GM23338 (cell line): ENCODE measurements around the gene SFSWAP. TPM values are rescaled to one million over a fixed set of nuclear protein-coding genes. Genes with fewer than 3 reads are reported as not detected.

Experiments used
- ATAC-seq: fragments of 200-7000 bp; cut with Tn5 transposase; 3 replicates; pipeline ENCODE4 v1.9.1; 2020
- DNase-seq: peaks from one replicate; pipeline ENCODE4 v3.0.0-alpha.2; 2015; ENCODE audit warnings: low spot score
- H2AFZ ChIP-seq: fragments of 200-600 bp; sonication (generic); 2 replicates; pipeline ENCODE4 v1.8.0; 2016; ENCODE audit warnings: antibody characterized with exemption, mild to moderate bottlenecking, moderate library complexity
- H3F3A ChIP-seq: fragments of 200-600 bp; sonication (generic); replicated peaks from 2 replicates; pipeline ENCODE4 v1.8.0; 2017; ENCODE audit warnings: antibody characterized with exemption, mixed run types, low read depth
- H3K27ac ChIP-seq: fragments of 200-600 bp; sonication (generic); 2 replicates; pipeline ENCODE4 v1.6.1; 2016; ENCODE audit warnings: low read depth
- H3K27me3 ChIP-seq: fragments of 200-600 bp; sonication (generic); 2 replicates; pipeline ENCODE4 v1.8.0; 2016; ENCODE audit warnings: mild to moderate bottlenecking, mixed run types, moderate library complexity; ENCODE audit not compliant: insufficient read depth
- H3K36me3 ChIP-seq: fragments of 200-600 bp; sonication (generic); 2 replicates; pipeline ENCODE4 v1.8.0; 2016; ENCODE audit warnings: mild to moderate bottlenecking; ENCODE audit not compliant: insufficient read depth
- H3K4me1 ChIP-seq: fragments of 200-600 bp; sonication (generic); 2 replicates; pipeline ENCODE4 v1.8.0; 2016; ENCODE audit warnings: mild to moderate bottlenecking, moderate library complexity; ENCODE audit not compliant: insufficient read depth
- H3K4me2 ChIP-seq: fragments of 200-600 bp; sonication (generic); 2 replicates; pipeline ENCODE4 v1.7.1; 2017; ENCODE audit warnings: mixed run types
- H3K4me3 ChIP-seq: fragments of 200-600 bp; sonication (generic); 2 replicates; pipeline ENCODE4 v1.6.1; 2016; ENCODE audit warnings: mixed run types
- H3K79me2 ChIP-seq: fragments of 200-600 bp; sonication (generic); replicated peaks from 2 replicates; pipeline ENCODE4 v1.8.0; 2017; ENCODE audit warnings: mild to moderate bottlenecking; ENCODE audit not compliant: insufficient read depth
- H3K9me2 ChIP-seq: fragments of 200-600 bp; sonication (generic); 2 replicates; pipeline ENCODE4 v1.8.0; 2017; ENCODE audit not compliant: insufficient read depth
- H4K20me1 ChIP-seq: fragments of 200-600 bp; sonication (generic); replicated peaks from 2 replicates; pipeline ENCODE4 v1.8.0; 2017; ENCODE audit warnings: mild to moderate bottlenecking; ENCODE audit not compliant: insufficient read depth
- H3K27ac Mint-ChIP-seq: 2 replicates; pipeline ENCODE4 v1.8.0; 2020; ENCODE audit warnings: inconsistent platforms, mild to moderate bottlenecking, moderate library complexity, mixed read lengths
- H3K27me3 Mint-ChIP-seq: 3 replicates; pipeline ENCODE4 v1.8.0; 2022; ENCODE audit warnings: low read depth, mild to moderate bottlenecking, moderate library complexity, mixed read lengths, inconsistent platforms; ENCODE audit not compliant: insufficient read depth, poor library complexity
- H3K36me3 Mint-ChIP-seq: 3 replicates; pipeline ENCODE4 v1.8.0; 2021; ENCODE audit warnings: low read depth, mild to moderate bottlenecking, inconsistent platforms, moderate library complexity, mixed read lengths
- H3K4me1 Mint-ChIP-seq: 3 replicates; pipeline ENCODE4 v1.8.0; 2020; ENCODE audit warnings: mild to moderate bottlenecking, inconsistent platforms, mixed read lengths
- H3K4me3 Mint-ChIP-seq: 3 replicates; pipeline ENCODE4 v1.8.0; 2021; ENCODE audit warnings: moderate library complexity, mild to moderate bottlenecking, inconsistent platforms, mixed read lengths
- H3K9me3 Mint-ChIP-seq: 3 replicates; pipeline ENCODE4 v1.8.0; 2020; ENCODE audit warnings: moderate library complexity, mild to moderate bottlenecking, inconsistent platforms, mixed read lengths
- CREB1 ChIP-seq: fragments of 250-450 bp; sonication (Bioruptor Pico); IDR thresholded peaks from 2 replicates; pipeline ENCODE4 v1.5.0; 2020; ENCODE audit warnings: low read depth, mild to moderate bottlenecking, moderate library complexity
- ETS1 ChIP-seq: IDR thresholded peaks from 2 replicates; pipeline ENCODE4 v1.6.1; 2016; ENCODE audit warnings: antibody characterized with exemption
- EZH2 ChIP-seq: fragments of 200-600 bp; sonication (generic); IDR thresholded peaks from one replicate; pipeline ENCODE4 v1.8.0; 2017; ENCODE audit warnings: antibody characterized with exemption, mild to moderate bottlenecking, low read depth; ENCODE audit not compliant: unreplicated experiment
- EZH2phosphoT487 ChIP-seq: fragments of 200-600 bp; sonication (generic); IDR thresholded peaks from one replicate; pipeline ENCODE4 v1.8.1; 2018; ENCODE audit warnings: antibody characterized with exemption; ENCODE audit not compliant: unreplicated experiment
- NANOG ChIP-seq: IDR thresholded peaks from 2 replicates; pipeline ENCODE4 v1.6.1; 2016; ENCODE audit warnings: antibody characterized with exemption, borderline replicate concordance
- STAT1 ChIP-seq: IDR thresholded peaks from one replicate; pipeline ENCODE4 v1.6.1; 2016; ENCODE audit warnings: antibody characterized with exemption; ENCODE audit not compliant: unreplicated experiment
- ZNF114 ChIP-seq: fragments of 250-450 bp; sonication (Bioruptor Pico); IDR thresholded peaks from 2 replicates; pipeline ENCODE4 v1.5.0; 2020; ENCODE audit warnings: mild to moderate bottlenecking, moderate library complexity
- ZNF462 ChIP-seq: fragments of 250-450 bp; sonication (Bioruptor Pico); IDR thresholded peaks from 2 replicates; pipeline ENCODE4 v1.5.0; 2020; ENCODE audit warnings: mild to moderate bottlenecking, moderate library complexity
- polyA plus RNA-seq: library from polyadenylated mRNA; unstranded; fragments of >200 nt; fragmentation: Nextera tagmentation; extraction: Ambion mirVana; gene quantifications from 2 replicates; pipeline ENCODE4 v1.2.1, GENCODE V29; 2016
- total RNA-seq: library from RNA; depleted of rRNA; stranded (reverse); fragments of >200 nt; shearing (Covaris generic); gene quantifications from 2 replicates; pipeline ENCODE4 v1.2.3, GENCODE V29; 2014

The SFSWAP gene
- total and polyA plus RNA-seq, 2 experiments from 2014 or later: 41.0 to 49.8 TPM

GRCh38 chr12:131692431-131692830 is 18.5 kb upstream of the SFSWAP start:
- Histone ChIP-seq H3K9me2 (no peaks in the 10 kb centered on the region), H3K79me2 (no peaks in the 10 kb centered on the region), H3K4me3 (no peak overlapping the region), H3K27ac (no peak overlapping the region), H3K27me3 (no peaks in the 10 kb centered on the region), H3K4me2 (no peak overlapping the region), H3K36me3 (no peaks in the 10 kb centered on the region), H3K4me1 (no peaks in the 10 kb centered on the region), H3F3A (no peaks in the 10 kb centered on the region), H2AFZ (no peak overlapping the region), H4K20me1 (no peaks in the 10 kb centered on the region)
- Mint-ChIP-seq H3K4me1 (no peaks in the 10 kb centered on the region), H3K27ac (no peak overlapping the region), H3K9me3 (peaks cover 11% of the 10 kb centered on the region), H3K36me3 (no peaks in the 10 kb centered on the region; the same call in 2 of the 3 replicates), H3K4me3 (no peak overlapping the region), H3K27me3 (peaks cover 9% of the 10 kb centered on the region)
- ATAC-seq (no peak), DNase-seq (no peak)
- no peak for TF ChIP-seq CREB1
- TF ChIP-seq NANOG: no peak
- TF ChIP-seq ZNF114 (CRISPR knock-in tag): no peak
- TF ChIP-seq EZH2: no peak
- no peak for TF ChIP-seq ZNF462 (CRISPR knock-in tag)
- no peak for TF ChIP-seq EZH2phosphoT487
- no peak for TF ChIP-seq ETS1
- no peak for TF ChIP-seq STAT1
